ENCODE results near the gene PIK3CG. TPM values are rescaled to one million over a fixed set of nuclear protein-coding genes. Genes with fewer than 3 reads are reported as not detected.
"Not testable (repeated sequence)": the region's sequence is repeated elsewhere in the genome, so short reads cannot be mapped to it uniquely, and the experiment has no call there.

The PIK3CG gene
- polyA plus RNA-seq, 3 donors, result 17.9 to 31.2 (median 20.7) TPM

DNA sequence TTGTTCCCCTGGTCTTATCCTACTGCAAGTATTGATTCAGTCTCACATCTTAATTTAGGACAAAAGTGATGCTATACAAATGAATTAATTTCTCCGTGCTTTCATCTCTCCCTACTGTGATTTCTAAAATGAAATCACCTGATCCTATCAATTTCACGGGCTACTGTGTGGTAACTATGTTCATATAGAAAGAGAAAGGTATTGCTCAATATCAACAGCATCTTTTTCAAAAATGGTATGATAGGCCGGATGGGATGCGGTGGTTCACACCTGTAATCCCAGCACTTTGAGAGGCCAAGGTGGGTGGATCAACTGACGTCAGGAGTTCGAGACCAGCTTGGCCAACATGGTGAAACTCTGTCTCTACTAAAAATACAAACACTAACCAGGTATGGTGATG is 71.2 kb downstream of the PIK3CG start:
- Histone ChIP-seq H3K4me2 (replicated peaks; ENCODE audit: extremely low read depth, low read length, poor library complexity, severe bottlenecking) (no peak overlapping the region), H3K27ac (ENCODE audit: low read depth in 1 of 2, low read length in 2 of 2) (no peak overlapping the region), H3K27me3 (ENCODE audit: control insufficient read depth in 2 of 2, insufficient read depth in 2 of 2, low read length in 2 of 2) (no peaks in the 10 kb centered on the region), H3K79me2 (ENCODE audit: insufficient read depth, low read length) (no peaks in the 10 kb centered on the region), H3K36me3 (replicated peaks in 1 of 2; ENCODE audit: control insufficient read depth in 1 of 2, insufficient read depth in 2 of 2, low read length in 2 of 2) (no peaks in the 10 kb centered on the region), H4K20me1 (ENCODE audit: insufficient read depth, low read length) (no peaks in the 10 kb centered on the region), H3K9me3 (replicated peaks in 1 of 2; ENCODE audit: control insufficient read depth in 1 of 2, insufficient read depth in 1 of 2, low read length in 2 of 2) (no peaks in the 10 kb centered on the region), H3K4me3 (replicated peaks in 1 of 3; ENCODE audit: low read depth in 2 of 3, low read length in 3 of 3) (no peak overlapping the region), H3K9ac (ENCODE audit: insufficient read depth, low read length, poor library complexity, severe bottlenecking) (no peak overlapping the region), H3K4me1 (ENCODE audit: control insufficient read depth in 1 of 2, insufficient read depth in 2 of 2, low read length in 2 of 2) (no peaks in the 10 kb centered on the region), H2AFZ (ENCODE audit: insufficient read depth, low read depth, low read length, poor library complexity, severe bottlenecking) (no peak overlapping the region)
- Mint-ChIP-seq H3K36me3 (no peaks in the 10 kb centered on the region), H3K9me3 (peaks cover 0 to 5% (median 3%) of the 10 kb centered on the region in 7 donors), H3K4me3 (no peak overlapping the region), H3K4me1 (no peaks in the 10 kb centered on the region), H3K27me3 (ENCODE audit: low read depth in 3 of 3) (peaks cover 1 to 2% (median 2%) of the 10 kb centered on the region in 3 donors), H3K27ac (no peak overlapping the region)
- intact Hi-C loops (cut with micrococcal nuclease), result no loop called here
- 100% methylated on average over 2 of the region's 6 CpGs for WGBS (ENCODE audit: insufficient coverage)
- DNase-seq, result no peak
- TF ChIP-seq, protein P1, sequence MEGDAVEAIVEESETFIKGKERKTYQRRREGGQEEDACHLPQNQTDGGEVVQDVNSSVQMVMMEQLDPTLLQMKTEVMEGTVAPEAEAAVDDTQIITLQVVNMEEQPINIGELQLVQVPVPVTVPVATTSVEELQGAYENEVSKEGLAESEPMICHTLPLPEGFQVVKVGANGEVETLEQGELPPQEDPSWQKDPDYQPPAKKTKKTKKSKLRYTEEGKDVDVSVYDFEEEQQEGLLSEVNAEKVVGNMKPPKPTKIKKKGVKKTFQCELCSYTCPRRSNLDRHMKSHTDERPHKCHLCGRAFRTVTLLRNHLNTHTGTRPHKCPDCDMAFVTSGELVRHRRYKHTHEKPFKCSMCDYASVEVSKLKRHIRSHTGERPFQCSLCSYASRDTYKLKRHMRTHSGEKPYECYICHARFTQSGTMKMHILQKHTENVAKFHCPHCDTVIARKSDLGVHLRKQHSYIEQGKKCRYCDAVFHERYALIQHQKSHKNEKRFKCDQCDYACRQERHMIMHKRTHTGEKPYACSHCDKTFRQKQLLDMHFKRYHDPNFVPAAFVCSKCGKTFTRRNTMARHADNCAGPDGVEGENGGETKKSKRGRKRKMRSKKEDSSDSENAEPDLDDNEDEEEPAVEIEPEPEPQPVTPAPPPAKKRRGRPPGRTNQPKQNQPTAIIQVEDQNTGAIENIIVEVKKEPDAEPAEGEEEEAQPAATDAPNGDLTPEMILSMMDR (IDR thresholded peaks at IDR 0.05), result no peak

DNA sequence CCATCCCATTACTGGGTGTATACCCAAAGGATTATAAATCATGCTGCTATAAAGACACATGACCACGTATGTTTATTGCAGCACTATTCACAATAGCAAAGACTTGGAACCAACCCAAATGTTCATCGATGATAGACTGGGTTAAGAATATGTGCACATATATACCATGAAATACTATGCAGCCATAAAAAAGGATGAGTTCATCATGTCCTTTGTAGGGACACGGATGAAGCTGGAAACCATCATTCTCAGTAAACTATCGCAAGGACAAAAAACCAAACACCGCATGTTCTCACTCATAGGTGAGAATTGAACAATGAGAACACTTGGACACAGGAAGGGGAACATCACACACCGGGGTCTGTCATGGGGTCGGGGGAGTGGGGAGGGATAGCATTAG is 73.0 kb downstream of the PIK3CG start:
- H3K79me2 ChIP-seq (ENCODE audit: insufficient read depth, low read length); H3K4me1 Mint-ChIP-seq; H3K9me3 Mint-ChIP-seq; H3K36me3 ChIP-seq (replicated peaks in 1 of 2; ENCODE audit: control insufficient read depth in 1 of 2, insufficient read depth in 2 of 2, low read length in 2 of 2); H3K27me3 ChIP-seq (ENCODE audit: control insufficient read depth in 2 of 2, insufficient read depth in 2 of 2, low read length in 2 of 2); H2AFZ ChIP-seq (ENCODE audit: insufficient read depth, low read depth, low read length, poor library complexity, severe bottlenecking); intact Hi-C loops (cut with micrococcal nuclease); H3K9me3 ChIP-seq (replicated peaks in 1 of 2; ENCODE audit: control insufficient read depth in 1 of 2, insufficient read depth in 1 of 2, low read length in 2 of 2); H3K9ac ChIP-seq (ENCODE audit: insufficient read depth, low read length, poor library complexity, severe bottlenecking); H3K36me3 Mint-ChIP-seq; H3K4me3 ChIP-seq (replicated peaks in 1 of 3; ENCODE audit: low read depth in 2 of 3, low read length in 3 of 3); H3K4me1 ChIP-seq (ENCODE audit: control insufficient read depth in 1 of 2, insufficient read depth in 2 of 2, low read length in 2 of 2); DNase-seq; H3K27me3 Mint-ChIP-seq (ENCODE audit: low read depth in 3 of 3); H4K20me1 ChIP-seq (ENCODE audit: insufficient read depth, low read length); H3K4me2 ChIP-seq (replicated peaks; ENCODE audit: extremely low read depth, low read length, poor library complexity, severe bottlenecking); H3K4me3 Mint-ChIP-seq; H3K27ac ChIP-seq (ENCODE audit: low read depth in 1 of 2, low read length in 2 of 2); H3K27ac Mint-ChIP-seq: not testable (repeated sequence)
- WGBS (ENCODE audit: insufficient coverage), result no CpG with 5 or more reads among the region's 7 CpGs

Measured in CD14-positive monocyte (primary cell).